Activated CD4-positive, alpha-beta T cell treated with anti-CD3 and anti-CD28 coated beads, Interleukin-2, amount 50 U/mL, for 4 hours (primary cell): ENCODE data around the gene RAB11B.
"Not testable (repeated sequence)": the region's sequence is repeated elsewhere in the genome, so short reads cannot be mapped to it uniquely, and the experiment has no call there.

Experiments used
- DNase-seq, 2 experiments: peaks; one replicate each; pipeline ENCODE4 v3.0.0-alpha.2; 2020

Gene RAB11B

GRCh38 chr19:8441725-8442544 is 51.8 kb downstream of the RAB11B start:
- DNase-seq: no peak

GRCh38 chr19:8444140-8444676 is 54.0 kb downstream of the RAB11B start:
- not testable (repeated sequence) for DNase-seq

GRCh38 chr19:8444677-8445487 is 54.7 kb downstream of the RAB11B start, which contains the start of gene HNRNPM:
HNRNPM (plus strand) TSS chr19:8444975; CDS start chr19:8444999, 24 bp downstream.
- peak; percentile 100 for DNase-seq

GRCh38 chr19:8445488-8446001 is 55.4 kb downstream of the RAB11B start:
- DNase-seq: no peak

GRCh38 chr19:8446061-8446709 is 56.0 kb downstream of the RAB11B start:
- no peak for DNase-seq

- no peak for DNase-seq
Measured at GRCh38 chr19:8449830-8450229, 59.7 kb downstream of the RAB11B start.

GRCh38 chr19:8451377-8451776 is 61.2 kb downstream of the RAB11B start:
- no peak for DNase-seq

GRCh38 chr19:8451885-8452284 is 61.7 kb downstream of the RAB11B start:
- DNase-seq: no peak

- DNase-seq: no peak
Measured at GRCh38 chr19:8452446-8453123, 62.4 kb downstream of the RAB11B start.

GRCh38 chr19:8453616-8454015 is 63.5 kb downstream of the RAB11B start:
- DNase-seq: no peak
